HEK293 (cell line): ENCODE measurements around the gene BCAP31.

Experiments
- CTCF ChIA-PET: fragments of 350-600 bp; formaldehyde crosslinking; extraction: SDS; loops from one replicate; lab custom pipeline; 2021; ENCODE audit warnings: antibody characterized with exemption; lab: Yijun Ruan, JAX
- POLR2A ChIA-PET: fragments of 300-600 bp; formaldehyde crosslinking; extraction: SDS; loops from one replicate; lab custom pipeline; 2020; ENCODE audit warnings: antibody characterized with exemption, inconsistent platforms; lab: Yijun Ruan, JAX
- H3K27ac ChIP-seq: fragments of 200-500 bp; sonication (Bioruptor generic); 2 replicates; pipeline ENCODE4 v1.5.1; 2014; ENCODE audit warnings: low read depth, low read length, control low read depth, inconsistent platforms; ENCODE audit errors: extremely low read depth
- H3K36me3 ChIP-seq, 2 experiments: fragments of 200-500 bp in 1 of 2; sonication (Bioruptor generic) in 1 of 2; 1 replicate in 1 of 2; 2 replicates in 1 of 2; pipeline ENCODE4 v1.5.1; 2014 to 2017; ENCODE audit warnings: inconsistent platforms in 2 of 2, low read length in 2 of 2; ENCODE audit not compliant: control insufficient read depth in 2 of 2, insufficient read depth in 1 of 2
- H3K4me1 ChIP-seq: fragments of 200-500 bp; sonication (Bioruptor generic); 2 replicates; pipeline ENCODE4 v1.5.1; 2014; ENCODE audit warnings: mild to moderate bottlenecking, low read length, inconsistent platforms; ENCODE audit not compliant: control insufficient read depth, insufficient read depth
- H3K4me3 ChIP-seq: 2 replicates; pipeline ENCODE4 v1.5.1; 2011; ENCODE audit warnings: low read depth, mild to moderate bottlenecking, control low read depth, low read length, moderate library complexity
- H3K9me3 ChIP-seq: fragments of 200-500 bp; sonication (Bioruptor generic); 2 replicates; pipeline ENCODE4 v1.5.1; 2014; ENCODE audit warnings: low read depth, low read length, inconsistent platforms; ENCODE audit not compliant: control insufficient read depth, insufficient read depth
- BCL11B ChIP-seq: fragments of 450-650 bp; formaldehyde crosslinking; IDR thresholded peaks from 2 replicates; pipeline ENCODE4 v1.5.1; 2016; ENCODE audit warnings: low read depth, missing biosample characterization, missing genetic modification characterization
- GLIS1 ChIP-seq: fragments of 450-650 bp; formaldehyde crosslinking; IDR thresholded peaks from 2 replicates; pipeline ENCODE4 v1.5.1; 2016; ENCODE audit warnings: missing biosample characterization, missing genetic modification characterization
- GLIS2 ChIP-seq: fragments of 450-650 bp; formaldehyde crosslinking; IDR thresholded peaks from 2 replicates; pipeline ENCODE4 v1.5.1; 2016; ENCODE audit warnings: missing biosample characterization, missing genetic modification characterization
- KLF1 ChIP-seq: fragments of 450-650 bp; formaldehyde crosslinking; IDR thresholded peaks from 2 replicates; pipeline ENCODE4 v1.5.1; 2016; ENCODE audit warnings: missing biosample characterization, missing genetic modification characterization
- KLF8 ChIP-seq: fragments of 450-650 bp; formaldehyde crosslinking; IDR thresholded peaks from 2 replicates; pipeline ENCODE4 v1.5.1; 2016; ENCODE audit warnings: missing biosample characterization, missing genetic modification characterization
- ZBTB6 ChIP-seq: fragments of 450-650 bp; formaldehyde crosslinking; IDR thresholded peaks from 2 replicates; pipeline ENCODE4 v1.5.1; 2017; ENCODE audit warnings: missing biosample characterization, missing genetic modification characterization
- ZNF10 ChIP-seq: fragments of 450-650 bp; formaldehyde crosslinking; IDR thresholded peaks from 2 replicates; pipeline ENCODE4 v1.5.1; 2017; ENCODE audit warnings: missing biosample characterization, missing genetic modification characterization
- ZNF24 ChIP-seq: fragments of 450-650 bp; formaldehyde crosslinking; IDR thresholded peaks from 2 replicates; pipeline ENCODE4 v1.5.1; 2016; ENCODE audit warnings: missing biosample characterization, missing genetic modification characterization
- ZNF747 ChIP-seq: fragments of 450-650 bp; formaldehyde crosslinking; IDR thresholded peaks from 2 replicates; pipeline ENCODE4 v1.5.1; 2016; ENCODE audit warnings: missing biosample characterization, missing genetic modification characterization
- TF ChIP-seq, protein P1 (sequence below): fragments of 450-650 bp; formaldehyde crosslinking; IDR thresholded peaks from 2 replicates; pipeline ENCODE4 v1.5.1; 2016; ENCODE audit warnings: missing biosample characterization, missing genetic modification characterization

BCAP31 gene

GRCh38 chrX:153772316-153773217, 48.4 kb upstream of the BCAP31 start:
- Histone ChIP-seq H3K27ac (no peak overlapping the region), H3K4me1 (no peaks in the 10 kb centered on the region), H3K4me3 (no peak overlapping the region), H3K36me3 (no peaks in the 10 kb centered on the region), H3K9me3 (no peaks in the 10 kb centered on the region)
- ChIA-PET POLR2A (no interaction called here), CTCF (interaction anchor here (1.0 kb wide), 1 partner anchor 9 kb away, joined by 3 read pairs; no protein-coding TSS in a partner anchor)
- TF ChIP-seq GLIS2 (tag by site-specific recombination): peak; percentile 39; the same call in 1 of the 2 replicates
- TF ChIP-seq KLF8 (tag by site-specific recombination): no peak
- 0 out of 2 replicates have a peak, but pooled peaks have one; percentile 18 for TF ChIP-seq ZBTB6 (tag by site-specific recombination)

GRCh38 chrX:153771415-153772315, 47.5 kb upstream of the BCAP31 start:
- ChIA-PET CTCF (no interaction called here), POLR2A (no interaction called here)
- Histone ChIP-seq H3K27ac (no peak overlapping the region), H3K36me3 (no peaks in the 10 kb centered on the region), H3K4me1 (no peaks in the 10 kb centered on the region), H3K4me3 (no peak overlapping the region), H3K9me3 (no peaks in the 10 kb centered on the region)
- TF ChIP-seq ZNF10 (tag by site-specific recombination) (no peak), KLF1 (peak; percentile 71; the same call in 1 of the 2 replicates)

DNA sequence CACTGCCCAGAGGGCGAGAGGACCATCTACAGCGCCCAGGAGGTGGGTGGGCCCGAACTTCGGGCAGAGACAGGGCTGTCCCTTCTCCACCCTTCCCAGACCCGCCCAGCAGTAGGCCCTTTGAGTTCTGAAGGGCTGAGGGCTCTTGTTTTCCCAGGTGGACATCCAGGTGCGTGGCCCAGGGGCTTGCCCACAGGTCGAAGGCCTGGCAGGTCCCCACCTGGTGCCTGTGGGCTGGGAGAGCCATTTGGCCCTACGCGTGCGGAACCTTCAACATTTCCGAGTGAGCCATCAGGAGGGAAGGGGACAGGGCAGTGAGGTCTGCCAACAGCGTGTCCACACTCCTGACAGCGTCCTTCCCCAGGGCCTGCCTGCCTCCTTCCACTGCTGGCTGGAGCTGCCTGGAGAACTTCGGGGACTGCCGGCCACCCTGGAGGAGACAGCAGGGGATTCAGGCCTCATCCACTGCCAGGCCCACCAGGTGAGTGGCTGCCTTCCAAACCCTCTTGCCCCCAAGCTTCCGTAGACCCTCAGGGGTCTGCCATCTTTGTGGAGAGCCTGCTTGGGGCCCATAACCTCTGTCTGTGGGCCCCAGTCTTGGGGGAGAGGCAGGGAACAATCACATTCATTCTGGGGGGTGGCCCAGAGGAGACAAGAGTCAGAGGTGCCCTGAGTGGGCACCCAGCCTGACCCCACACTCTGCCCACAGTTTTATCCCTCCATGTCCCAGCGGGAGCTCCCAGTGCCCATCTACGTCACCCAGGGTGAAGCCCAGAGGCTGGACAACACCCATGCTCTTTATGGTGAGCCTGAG, 46.6 kb upstream of the BCAP31 start:
- Histone ChIP-seq H3K36me3 (no peaks in the 10 kb centered on the region), H3K4me1 (no peaks in the 10 kb centered on the region), H3K4me3 (no peak overlapping the region), H3K9me3 (no peaks in the 10 kb centered on the region), H3K27ac (no peak overlapping the region)
- ChIA-PET POLR2A (no interaction called here), CTCF (no interaction called here)
- TF ChIP-seq KLF1 (peak; percentile 10; the same call in 1 of the 2 replicates), GLIS1 (peak; percentile 35), ZNF747 (tag by site-specific recombination) (no peak)
- TF ChIP-seq, protein P1, sequence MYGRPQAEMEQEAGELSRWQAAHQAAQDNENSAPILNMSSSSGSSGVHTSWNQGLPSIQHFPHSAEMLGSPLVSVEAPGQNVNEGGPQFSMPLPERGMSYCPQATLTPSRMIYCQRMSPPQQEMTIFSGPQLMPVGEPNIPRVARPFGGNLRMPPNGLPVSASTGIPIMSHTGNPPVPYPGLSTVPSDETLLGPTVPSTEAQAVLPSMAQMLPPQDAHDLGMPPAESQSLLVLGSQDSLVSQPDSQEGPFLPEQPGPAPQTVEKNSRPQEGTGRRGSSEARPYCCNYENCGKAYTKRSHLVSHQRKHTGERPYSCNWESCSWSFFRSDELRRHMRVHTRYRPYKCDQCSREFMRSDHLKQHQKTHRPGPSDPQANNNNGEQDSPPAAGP (tag by site-specific recombination): peak; percentile 81

DNA sequence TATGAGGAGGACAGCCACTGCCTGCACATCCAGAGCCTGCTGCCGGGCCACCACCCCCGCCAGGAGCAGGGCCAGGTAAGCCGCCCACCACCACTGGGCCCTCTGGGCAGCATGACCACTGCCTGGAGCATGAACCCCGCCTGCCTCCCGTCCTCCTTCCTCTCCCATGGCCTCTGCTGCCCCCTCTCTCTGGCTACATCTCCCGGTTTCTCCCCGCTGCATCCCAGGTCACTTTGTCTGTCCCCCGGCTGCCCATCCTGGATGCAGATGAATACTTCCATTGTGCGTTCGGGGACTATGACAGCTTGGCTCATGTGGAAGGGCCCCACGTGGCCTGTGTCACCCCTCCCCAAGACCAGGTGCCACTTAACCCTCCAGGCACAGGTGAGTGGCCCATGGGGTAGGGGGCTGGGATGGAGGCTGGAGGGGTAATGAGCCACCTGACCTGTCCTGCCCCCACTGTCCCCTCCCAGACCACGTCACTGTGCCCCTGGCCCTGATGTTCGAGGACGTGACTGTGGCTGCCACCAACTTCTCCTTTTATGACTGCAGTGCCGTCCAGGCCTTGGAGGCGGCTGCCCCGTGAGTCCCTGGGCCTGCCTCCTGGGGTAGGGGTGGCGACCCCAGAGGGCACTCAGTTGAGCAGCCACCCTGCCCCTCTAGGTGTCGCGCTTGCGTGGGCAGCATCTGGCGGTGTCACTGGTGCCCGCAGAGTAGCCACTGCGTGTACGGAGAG, 45.8 kb upstream of the BCAP31 start:
- POLR2A ChIA-PET: no interaction called here
- no peaks in the 10 kb centered on the region for H3K36me3 ChIP-seq
- no peak overlapping the region for H3K27ac ChIP-seq
- H3K4me1 ChIP-seq: 0 out of 2 replicates have a peak, but pooled peaks cover 3% of the 10 kb centered on the region
- no peak for TF ChIP-seq ZNF24
- 0 out of 2 replicates have a peak, but pooled peaks have one; percentile 13 for TF ChIP-seq BCL11B (tag by site-specific recombination)
- H3K4me3 ChIP-seq: no peak overlapping the region
- CTCF ChIA-PET: no interaction called here
- H3K9me3 ChIP-seq: no peaks in the 10 kb centered on the region
